Parathyroid adenoma (tissue), 2 donors: ENCODE data around the gene LAD1.

Experiments used
- H2AFZ ChIP-seq: fragments of 300-600 bp; sonication (generic); one replicate; pipeline ENCODE4 v1.7.0; 2017; ENCODE audit warnings: antibody characterized with exemption, mild to moderate bottlenecking
- H3K27ac ChIP-seq: fragments of 300-600 bp; sonication (generic); one replicate; pipeline ENCODE4 v1.7.0; 2017
- H3K27me3 ChIP-seq: fragments of 300-600 bp; sonication (generic); one replicate; pipeline ENCODE4 v1.7.0; 2017; ENCODE audit warnings: low read length; ENCODE audit not compliant: control insufficient read depth, insufficient read depth
- H3K36me3 ChIP-seq: fragments of 300-600 bp; sonication (generic); one replicate; pipeline ENCODE4 v1.7.0; 2017; ENCODE audit warnings: low read length; ENCODE audit not compliant: control insufficient read depth, insufficient read depth
- H3K4me1 ChIP-seq: fragments of 300-600 bp; sonication (generic); one replicate; pipeline ENCODE4 v1.7.0; 2017; ENCODE audit warnings: control low read depth
- H3K4me2 ChIP-seq: fragments of 300-600 bp; sonication (generic); one replicate; pipeline ENCODE4 v1.7.0; 2017; ENCODE audit warnings: low read length
- H3K4me3 ChIP-seq: fragments of 300-600 bp; sonication (generic); one replicate; pipeline ENCODE4 v1.7.0; 2017; ENCODE audit warnings: low read depth, low read length
- H3K79me2 ChIP-seq: fragments of 300-600 bp; sonication (generic); one replicate; pipeline ENCODE4 v1.7.0; 2017; ENCODE audit warnings: control low read depth
- H3K9ac ChIP-seq: fragments of 300-600 bp; sonication (generic); one replicate; pipeline ENCODE4 v1.7.0; 2017; ENCODE audit warnings: mild to moderate bottlenecking
- H3K9me3 ChIP-seq: fragments of 300-600 bp; sonication (generic); one replicate; pipeline ENCODE4 v1.7.0; 2017; ENCODE audit warnings: low read length; ENCODE audit not compliant: control insufficient read depth
- TF ChIP-seq, protein P1 (sequence below): fragments of 300-600 bp; sonication (generic); IDR thresholded peaks from one replicate; pipeline ENCODE4 v1.7.0; 2017; ENCODE audit warnings: antibody characterized with exemption, mild to moderate bottlenecking
- donor health status: primary hyperparathyroidism.

LAD1 gene

DNA sequence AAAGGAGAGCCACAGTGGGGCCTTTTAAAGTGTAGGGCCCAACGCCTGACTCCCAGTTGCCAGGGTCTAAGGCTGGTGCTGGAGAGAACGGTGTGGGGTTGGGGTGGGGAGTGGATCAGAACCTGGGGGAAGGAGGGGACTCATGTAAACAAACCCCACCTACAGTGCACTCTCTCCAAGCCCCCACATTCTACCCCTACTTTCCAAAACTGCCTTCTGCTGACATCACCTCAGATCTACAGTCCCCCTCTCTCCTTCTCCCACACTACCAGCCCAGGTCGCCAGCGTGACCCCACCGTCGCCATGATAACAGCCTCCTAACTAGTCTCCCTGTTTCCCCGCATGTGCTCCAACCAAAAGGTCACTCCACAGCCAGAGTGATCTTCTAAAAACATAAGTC is 48.2 kb downstream of the LAD1 start:
- H3K4me2 ChIP-seq = no peak overlapping the region
- no peaks in the 10 kb centered on the region for H3K36me3 ChIP-seq
- H2AFZ ChIP-seq = no peak overlapping the region
- H3K9ac ChIP-seq = no peak overlapping the region
- H3K27ac ChIP-seq = no peak overlapping the region
- H3K4me3 ChIP-seq = no peak overlapping the region
- TF ChIP-seq, protein P1, sequence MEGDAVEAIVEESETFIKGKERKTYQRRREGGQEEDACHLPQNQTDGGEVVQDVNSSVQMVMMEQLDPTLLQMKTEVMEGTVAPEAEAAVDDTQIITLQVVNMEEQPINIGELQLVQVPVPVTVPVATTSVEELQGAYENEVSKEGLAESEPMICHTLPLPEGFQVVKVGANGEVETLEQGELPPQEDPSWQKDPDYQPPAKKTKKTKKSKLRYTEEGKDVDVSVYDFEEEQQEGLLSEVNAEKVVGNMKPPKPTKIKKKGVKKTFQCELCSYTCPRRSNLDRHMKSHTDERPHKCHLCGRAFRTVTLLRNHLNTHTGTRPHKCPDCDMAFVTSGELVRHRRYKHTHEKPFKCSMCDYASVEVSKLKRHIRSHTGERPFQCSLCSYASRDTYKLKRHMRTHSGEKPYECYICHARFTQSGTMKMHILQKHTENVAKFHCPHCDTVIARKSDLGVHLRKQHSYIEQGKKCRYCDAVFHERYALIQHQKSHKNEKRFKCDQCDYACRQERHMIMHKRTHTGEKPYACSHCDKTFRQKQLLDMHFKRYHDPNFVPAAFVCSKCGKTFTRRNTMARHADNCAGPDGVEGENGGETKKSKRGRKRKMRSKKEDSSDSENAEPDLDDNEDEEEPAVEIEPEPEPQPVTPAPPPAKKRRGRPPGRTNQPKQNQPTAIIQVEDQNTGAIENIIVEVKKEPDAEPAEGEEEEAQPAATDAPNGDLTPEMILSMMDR = no peak
- no peaks in the 10 kb centered on the region for H3K4me1 ChIP-seq
- H3K9me3 ChIP-seq = no peaks in the 10 kb centered on the region
- H3K27me3 ChIP-seq = no peaks in the 10 kb centered on the region
- H3K79me2 ChIP-seq = no peaks in the 10 kb centered on the region

DNA sequence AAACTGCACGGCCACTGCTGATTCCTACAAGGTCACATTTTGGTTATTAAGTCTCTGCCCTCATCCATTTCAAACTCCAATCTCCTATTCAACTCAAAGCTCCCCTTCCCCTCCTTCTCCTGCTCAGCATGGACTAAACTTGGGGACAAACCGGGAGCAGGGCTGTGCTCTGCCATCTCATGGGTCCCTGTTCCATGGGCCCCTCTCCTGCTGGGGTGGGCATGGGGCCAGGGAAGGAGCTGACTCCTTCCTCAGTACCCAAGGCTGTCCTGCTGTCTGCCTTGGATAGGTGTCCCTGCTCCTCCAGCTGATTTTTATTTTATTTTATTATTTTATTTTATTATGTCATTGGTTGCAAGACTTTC is 48.8 kb downstream of the LAD1 start:
- no peak overlapping the region for H3K27ac ChIP-seq
- no peaks in the 10 kb centered on the region for H3K27me3 ChIP-seq
- no peaks in the 10 kb centered on the region for H3K79me2 ChIP-seq
- H2AFZ ChIP-seq = no peak overlapping the region
- H3K4me3 ChIP-seq = no peak overlapping the region
- no peaks in the 10 kb centered on the region for H3K36me3 ChIP-seq
- H3K4me2 ChIP-seq = no peak overlapping the region
- TF ChIP-seq, protein P1 = no peak
- no peaks in the 10 kb centered on the region for H3K9me3 ChIP-seq
- H3K9ac ChIP-seq = no peak overlapping the region
- no peaks in the 10 kb centered on the region for H3K4me1 ChIP-seq

DNA sequence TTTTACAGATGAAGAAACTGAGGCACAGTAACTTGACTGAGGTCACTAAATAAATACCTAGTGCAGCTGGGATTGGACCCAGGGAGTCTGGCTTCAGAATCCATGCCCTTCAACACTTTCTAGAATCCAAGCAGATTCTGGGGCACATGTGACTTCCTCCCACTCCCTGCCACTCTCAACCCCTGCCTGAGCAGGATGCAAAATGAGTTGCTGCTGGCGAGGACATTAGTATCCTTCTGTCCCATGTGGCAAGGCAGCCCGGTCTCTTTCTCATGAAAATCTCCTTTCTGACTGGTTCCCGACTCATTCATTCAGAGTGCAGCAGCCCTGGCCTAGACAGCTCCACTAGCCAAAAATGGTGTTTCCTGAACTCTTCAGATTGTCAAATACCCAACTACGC is 50.0 kb downstream of the LAD1 start:
- no peaks in the 10 kb centered on the region for H3K9me3 ChIP-seq
- H3K4me2 ChIP-seq = no peak overlapping the region
- no peak overlapping the region for H3K4me3 ChIP-seq
- H3K27ac ChIP-seq = no peak overlapping the region
- H2AFZ ChIP-seq = no peak overlapping the region
- H3K4me1 ChIP-seq = no peaks in the 10 kb centered on the region
- H3K27me3 ChIP-seq = no peaks in the 10 kb centered on the region
- H3K9ac ChIP-seq = no peak overlapping the region
- TF ChIP-seq, protein P1 = no peak
- no peaks in the 10 kb centered on the region for H3K36me3 ChIP-seq
- no peaks in the 10 kb centered on the region for H3K79me2 ChIP-seq

DNA sequence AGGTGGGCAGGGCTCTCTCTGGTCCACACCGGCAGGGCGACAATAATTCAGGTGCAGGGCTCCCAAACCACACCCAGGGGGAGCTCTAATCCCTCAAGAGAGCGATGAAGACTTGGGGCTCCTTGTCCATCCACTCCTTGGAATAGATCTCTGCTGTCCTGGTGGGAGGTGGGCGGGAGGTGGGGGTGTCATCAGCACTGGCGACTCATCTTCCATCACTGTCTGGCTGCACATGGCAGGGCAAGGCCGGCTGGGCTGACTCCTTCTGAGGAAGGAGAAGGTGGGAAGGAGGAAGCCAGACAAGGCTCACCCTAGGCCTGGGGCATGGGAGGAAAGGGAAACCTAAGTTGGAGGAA is 50.9 kb downstream of the LAD1 start:
- TF ChIP-seq, protein P1 = peak; percentile 32
- Histone ChIP-seq H3K27me3 (no peaks in the 10 kb centered on the region), H3K36me3 (no peaks in the 10 kb centered on the region), H2AFZ (no peak overlapping the region), H3K27ac (no peak overlapping the region), H3K4me1 (no peaks in the 10 kb centered on the region), H3K4me2 (no peak overlapping the region), H3K4me3 (no peak overlapping the region), H3K9me3 (no peaks in the 10 kb centered on the region), H3K9ac (no peak overlapping the region), H3K79me2 (no peaks in the 10 kb centered on the region)

DNA sequence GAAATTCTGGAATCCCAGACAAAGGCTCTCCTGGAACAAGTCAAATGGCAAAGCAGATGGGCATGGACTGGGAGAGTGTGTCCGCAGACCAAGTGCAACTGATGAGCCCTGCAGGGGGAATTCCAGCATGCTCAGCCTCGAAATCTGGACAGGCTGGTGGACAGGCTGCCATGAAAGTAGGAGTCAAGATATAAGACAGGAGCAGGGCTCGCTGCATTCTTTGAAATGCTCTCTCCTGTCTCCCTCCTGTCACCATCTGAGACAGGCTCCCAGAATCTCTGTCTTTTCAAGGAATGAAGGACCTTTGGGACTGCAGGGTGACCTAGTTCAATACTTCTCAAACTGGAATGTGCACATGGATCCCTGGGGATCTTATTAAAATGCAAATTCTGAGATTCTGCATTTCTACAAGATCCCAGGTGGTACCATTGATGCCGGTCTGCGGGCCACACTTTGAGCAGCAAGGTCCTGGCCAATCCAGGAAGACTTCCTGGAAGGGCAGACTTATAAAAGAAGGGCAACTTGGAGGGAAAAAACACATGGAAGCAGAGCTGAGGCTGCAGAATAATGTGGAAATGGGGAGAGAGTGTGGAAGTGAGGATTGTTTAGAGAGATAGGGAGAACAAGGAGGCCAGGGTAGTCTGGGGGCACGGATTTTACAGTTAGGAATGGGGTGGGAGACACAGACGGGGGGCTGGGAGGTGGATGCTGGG is 51.5 kb downstream of the LAD1 start:
- no peaks in the 10 kb centered on the region for H3K36me3 ChIP-seq
- no peaks in the 10 kb centered on the region for H3K27me3 ChIP-seq
- no peak overlapping the region for H3K27ac ChIP-seq
- no peaks in the 10 kb centered on the region for H3K79me2 ChIP-seq
- H2AFZ ChIP-seq = no peak overlapping the region
- no peaks in the 10 kb centered on the region for H3K9me3 ChIP-seq
- H3K9ac ChIP-seq = no peak overlapping the region
- no peak overlapping the region for H3K4me2 ChIP-seq
- H3K4me3 ChIP-seq = no peak overlapping the region
- TF ChIP-seq, protein P1 = no peak
- no peaks in the 10 kb centered on the region for H3K4me1 ChIP-seq
